Suppressor macrophage treated with lipopolysaccharide for 4 hours (primary cell): ENCODE results near the gene PTRH1.

Source experiments
- DNase-seq: peaks from one replicate; pipeline ENCODE4 v3.0.0-alpha.2; 2020

Gene PTRH1

GRCh38 chr9:127693143-127693542 is 22.3 kb downstream of the PTRH1 start:
- no peak for DNase-seq

GRCh38 chr9:127692071-127692470 is 23.4 kb downstream of the PTRH1 start:
- no peak for DNase-seq

GRCh38 chr9:127690735-127691134 is 24.7 kb downstream of the PTRH1 start:
- DNase-seq, result no peak

GRCh38 chr9:127689329-127690000 is 26.0 kb downstream of the PTRH1 start:
- DNase-seq, result no peak

- DNase-seq, result no peak
These were observed 28.7 kb downstream of the PTRH1 start for GRCh38 chr9:127686461-127687393.

- no peak for DNase-seq
These were observed 30.9 kb downstream of the PTRH1 start for GRCh38 chr9:127684576-127684975.

- DNase-seq, result no peak
These were observed 31.7 kb downstream of the PTRH1 start for GRCh38 chr9:127683723-127684122.

- no peak for DNase-seq
These were observed 32.9 kb downstream of the PTRH1 start for GRCh38 chr9:127682351-127683136.

GRCh38 chr9:127680846-127681245 is 34.6 kb downstream of the PTRH1 start:
- DNase-seq, result no peak

GRCh38 chr9:127680226-127680625 is 35.2 kb downstream of the PTRH1 start:
- DNase-seq, result no peak

GRCh38 chr9:127679506-127679905 is 36.0 kb downstream of the PTRH1 start:
- DNase-seq, result no peak

- DNase-seq, result no peak
These were observed 38.8 kb downstream of the PTRH1 start for GRCh38 chr9:127676638-127677037.

GRCh38 chr9:127673234-127673633 is 42.2 kb downstream of the PTRH1 start:
- DNase-seq, result no peak

GRCh38 chr9:127667906-127668305 is 47.6 kb downstream of the PTRH1 start:
- DNase-seq, result no peak

- DNase-seq, result no peak
These were observed 48.2 kb downstream of the PTRH1 start for GRCh38 chr9:127667127-127667844.

- no peak for DNase-seq
These were observed 50.6 kb downstream of the PTRH1 start for GRCh38 chr9:127664678-127665507.

- DNase-seq, result no peak
These were observed 51.2 kb downstream of the PTRH1 start for GRCh38 chr9:127664324-127664677.
